GM19238 (cell line): Measurements from ENCODE around the gene KDM8.

ENCODE experiments used
- DNase-seq: peaks from one replicate; pipeline ENCODE4 v3.0.0; 2011; ENCODE audit warnings: low spot score; ENCODE audit not compliant: insufficient read length

KDM8 gene

DNA sequence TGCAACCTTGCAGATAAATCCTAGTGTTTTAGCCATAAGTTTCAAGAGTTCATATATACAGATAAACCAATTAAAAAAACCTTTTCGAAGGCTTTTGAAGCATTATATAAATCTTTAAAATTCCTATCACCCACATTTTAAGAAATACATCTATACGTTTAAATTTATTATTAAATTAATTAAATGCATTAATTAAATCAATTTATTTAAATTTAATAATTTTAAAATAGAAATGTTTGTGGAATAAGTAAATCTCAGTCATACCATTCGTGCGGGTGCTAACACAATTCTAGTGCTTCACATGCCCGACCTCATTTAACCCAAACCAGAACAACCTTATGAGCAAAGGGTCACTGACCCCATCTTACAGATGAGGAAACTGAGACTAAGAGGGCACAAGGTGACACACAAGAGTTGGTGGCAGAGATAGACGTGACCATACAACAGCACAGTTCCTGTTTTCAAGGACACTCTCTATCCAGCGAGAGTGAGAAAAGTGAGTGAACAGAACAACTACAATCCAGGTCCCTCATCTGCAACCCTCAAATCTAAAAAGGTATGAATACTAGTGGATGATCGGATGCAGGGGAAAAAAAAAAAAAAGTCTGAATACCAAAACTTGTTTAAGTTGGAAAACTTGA, 63.8 kb downstream of the KDM8 start:
- DNase-seq, result no peak

DNA sequence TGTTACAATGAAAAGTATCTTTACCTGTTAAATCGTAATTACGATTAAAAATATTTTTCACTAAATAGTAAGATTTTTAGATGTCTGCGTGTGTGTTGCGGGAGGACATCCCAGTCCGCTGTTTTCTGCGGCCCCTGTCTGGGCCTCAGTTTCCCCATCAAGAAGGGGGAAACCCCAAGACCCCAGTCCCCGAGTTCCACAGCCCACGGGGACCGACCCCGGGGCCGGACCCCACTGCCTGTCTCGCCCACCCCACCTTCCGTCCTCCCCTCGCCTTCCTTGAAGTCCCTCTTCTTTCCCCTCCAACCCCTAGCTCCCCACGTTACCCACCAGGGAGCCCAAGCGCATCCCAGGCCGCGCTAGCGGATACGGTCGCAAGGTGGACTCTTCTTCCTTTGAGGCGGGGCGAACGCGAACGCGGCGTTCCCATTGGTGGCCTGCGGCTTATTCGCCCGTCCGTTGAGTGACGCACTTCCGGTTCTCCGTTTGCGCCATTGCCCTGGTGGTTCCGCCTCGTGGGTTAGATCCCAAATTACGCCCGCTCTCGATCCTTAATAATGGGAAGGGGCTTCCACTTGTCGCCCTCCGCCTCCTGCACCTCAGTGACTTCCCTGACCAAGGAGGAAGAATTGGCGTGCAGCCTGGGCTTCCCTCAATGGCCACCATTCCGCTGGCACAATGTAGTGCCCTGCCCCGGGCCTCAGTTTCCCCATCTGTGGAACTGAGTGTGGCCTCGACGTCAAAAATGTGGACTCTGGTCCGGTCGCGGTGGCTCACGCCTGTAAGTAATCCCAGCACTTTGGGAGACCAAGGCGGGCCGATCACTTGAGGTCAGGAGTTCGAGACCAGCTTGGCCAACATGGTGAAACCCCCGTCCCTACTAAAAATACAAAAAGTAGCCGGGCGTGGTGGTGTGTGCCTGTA, 65.3 kb downstream of the KDM8 start, which contains the start of gene NSMCE1:
NSMCE1 (minus strand) TSS at position 397 of the 924 bp plus-strand sequence. CDS start 11,202 bp downstream, outside the sequence.
- peak; percentile 86 for DNase-seq

DNA sequence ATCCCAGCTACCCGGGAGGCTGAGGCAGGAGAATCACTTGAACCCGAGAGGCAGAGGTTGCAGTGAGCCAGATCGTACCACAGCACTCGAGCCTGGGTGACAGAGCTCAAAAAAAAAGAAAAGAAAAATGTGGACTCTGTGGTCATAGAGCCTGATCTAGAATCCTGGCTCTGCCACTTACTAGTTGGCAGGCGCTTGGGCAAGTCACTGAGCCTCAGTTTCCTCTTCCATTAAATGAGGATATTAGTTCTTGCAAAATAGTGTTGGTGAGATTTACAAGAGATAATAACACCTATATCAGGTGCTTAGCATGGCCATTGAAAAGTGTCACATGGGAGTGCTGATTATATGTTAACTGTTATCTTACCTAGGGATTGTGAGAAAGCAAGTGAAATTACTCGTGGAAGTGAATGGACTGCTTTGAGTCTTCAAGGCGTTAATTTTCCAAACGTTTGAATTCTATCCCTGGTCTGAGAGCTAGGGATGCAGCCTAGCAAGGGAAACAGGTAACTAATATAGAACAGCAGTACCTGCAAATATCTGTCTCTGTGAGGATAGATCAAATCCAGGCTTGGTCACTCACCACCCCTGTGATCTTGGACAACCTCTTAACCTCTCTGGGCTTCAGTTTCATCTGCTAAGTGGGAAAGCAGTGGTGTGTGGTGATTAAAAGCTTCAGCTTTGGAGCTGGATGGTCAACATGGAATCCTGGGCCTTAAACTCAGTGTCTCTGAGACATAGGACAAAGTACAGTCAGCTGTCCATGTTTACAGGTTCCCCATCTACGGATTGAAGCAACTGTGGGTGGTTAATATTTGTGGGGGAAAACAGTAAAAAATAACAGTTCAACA, 66.2 kb downstream of the KDM8 start:
- DNase-seq, result no peak

DNA sequence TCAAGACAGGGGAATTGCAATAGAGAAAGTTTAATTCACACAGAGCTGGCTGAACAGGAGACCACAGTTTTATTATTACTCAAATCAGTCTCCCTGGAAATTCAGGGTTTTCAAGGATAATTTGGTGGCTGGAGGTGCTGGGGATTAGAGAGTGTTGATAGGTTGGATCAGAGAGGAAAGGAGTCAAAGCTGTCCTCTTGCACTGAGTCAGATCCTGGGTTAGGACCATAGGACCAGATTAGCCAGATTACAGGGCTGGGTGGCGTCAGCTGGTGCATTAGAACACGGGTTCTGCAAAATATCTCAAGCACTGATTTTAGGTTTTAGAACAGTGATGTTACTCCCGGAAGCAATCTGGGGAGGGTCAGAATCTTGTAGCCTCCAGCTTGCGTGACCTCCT, 67.0 kb downstream of the KDM8 start:
- no peak for DNase-seq
